NCI-H128 (cell line): ENCODE measurements around the gene TFF3.
"Not testable (repeated sequence)": the region's sequence is repeated elsewhere in the genome, so short reads cannot be mapped to it uniquely, and the experiment has no call there.

Experiments used
- DNase-seq: peaks from one replicate; lab custom pipeline; 2025; ENCODE audit not compliant: unreplicated experiment; lab: John Stamatoyannopoulos, UW

The TFF3 gene

DNA sequence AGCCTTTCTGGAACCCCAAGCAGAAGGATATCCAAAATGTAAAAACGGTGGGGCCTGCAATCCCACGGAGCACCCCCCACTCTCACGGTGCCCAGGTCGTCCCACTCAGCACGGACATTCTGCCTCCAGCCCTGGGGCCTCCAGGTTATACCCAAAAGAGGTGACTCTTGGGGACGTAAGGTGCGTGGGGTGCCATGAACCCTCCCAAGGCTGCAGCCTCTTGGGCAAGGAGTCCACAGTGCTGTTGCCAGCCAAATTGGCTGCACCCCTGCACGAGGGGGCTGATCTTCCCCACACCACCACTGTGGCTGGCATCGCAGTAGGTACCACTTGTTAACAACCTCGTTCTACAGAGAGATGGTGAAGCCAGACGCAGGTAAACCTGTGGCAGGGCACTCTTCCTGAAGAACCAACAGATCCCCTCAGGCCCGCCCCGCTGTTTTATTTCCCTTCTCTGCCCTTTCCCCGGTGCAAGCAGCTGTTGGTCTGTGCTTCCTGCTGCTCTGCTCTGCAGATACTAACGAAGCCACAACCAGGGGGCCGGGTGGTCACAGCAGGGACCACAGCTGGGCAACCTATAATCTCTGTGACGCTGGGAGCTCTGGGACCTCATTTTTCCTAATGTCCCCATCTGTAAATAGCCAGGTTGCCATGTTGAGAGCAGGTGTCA lies 8.7 kb downstream of the TFF3 start:
- no peak for DNase-seq

DNA sequence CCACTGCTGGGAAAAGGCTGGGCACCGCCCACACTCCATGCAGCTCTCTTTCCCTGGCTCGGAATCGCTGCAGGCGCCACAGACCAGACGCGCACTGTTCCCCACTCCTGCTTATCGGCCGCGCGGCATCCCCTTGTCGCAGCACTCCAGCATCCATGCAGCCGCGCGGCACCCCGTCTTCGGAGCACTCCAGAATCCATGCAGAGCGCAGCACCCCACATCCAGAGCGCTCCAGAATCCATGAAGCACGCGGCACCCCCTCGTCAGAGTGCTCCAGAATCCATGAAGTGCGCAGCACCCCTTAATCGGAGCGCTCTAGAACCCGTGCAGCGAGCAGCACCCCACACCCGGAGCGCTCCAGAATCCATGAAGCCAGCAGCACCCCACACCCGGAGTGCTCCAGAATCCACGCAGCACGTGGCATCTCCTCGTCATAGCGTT lies 9.5 kb downstream of the TFF3 start:
- no peak for DNase-seq

DNA sequence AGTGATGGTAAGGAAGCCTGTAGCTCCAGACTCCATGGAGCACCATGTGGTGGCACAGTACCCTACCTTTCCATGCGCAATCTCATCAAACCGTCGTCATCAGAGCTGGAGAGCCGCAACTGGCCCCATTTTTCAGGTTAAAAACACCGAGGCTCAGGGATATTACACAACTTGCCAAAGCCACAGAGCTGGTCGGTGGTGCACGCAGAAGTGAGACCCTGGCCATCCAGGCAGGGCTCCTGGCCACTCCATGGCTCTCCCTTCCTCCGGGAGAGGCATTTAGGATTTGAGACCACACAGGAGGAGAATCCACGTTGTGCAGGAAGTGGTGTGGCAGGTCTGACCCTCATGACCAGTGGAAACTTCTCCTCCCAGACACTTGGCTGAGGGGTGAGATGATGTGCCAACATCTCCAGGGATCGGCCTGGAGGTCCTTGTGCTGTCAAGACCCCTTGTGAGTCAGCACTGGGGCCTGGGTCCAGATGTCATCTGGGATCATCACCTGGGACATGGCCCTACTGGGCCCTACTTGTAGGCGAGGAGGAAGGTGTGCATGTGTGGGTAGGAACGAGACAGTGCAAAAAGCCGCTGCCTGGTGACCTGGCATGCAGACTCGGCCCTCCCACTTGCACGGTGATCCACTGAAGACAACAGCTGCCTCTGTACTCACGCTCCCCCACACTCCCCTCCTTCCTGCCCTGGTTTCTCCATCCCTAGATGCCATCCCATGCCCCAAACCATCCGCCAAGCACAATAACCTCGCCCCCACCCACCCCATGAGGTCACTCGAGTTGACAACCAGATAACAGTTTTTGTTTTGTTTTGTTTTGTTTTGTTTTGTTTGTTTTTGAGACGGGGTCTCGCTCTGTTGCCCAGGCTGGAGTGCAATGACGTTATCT lies 10.4 kb downstream of the TFF3 start:
- no peak for DNase-seq

DNA sequence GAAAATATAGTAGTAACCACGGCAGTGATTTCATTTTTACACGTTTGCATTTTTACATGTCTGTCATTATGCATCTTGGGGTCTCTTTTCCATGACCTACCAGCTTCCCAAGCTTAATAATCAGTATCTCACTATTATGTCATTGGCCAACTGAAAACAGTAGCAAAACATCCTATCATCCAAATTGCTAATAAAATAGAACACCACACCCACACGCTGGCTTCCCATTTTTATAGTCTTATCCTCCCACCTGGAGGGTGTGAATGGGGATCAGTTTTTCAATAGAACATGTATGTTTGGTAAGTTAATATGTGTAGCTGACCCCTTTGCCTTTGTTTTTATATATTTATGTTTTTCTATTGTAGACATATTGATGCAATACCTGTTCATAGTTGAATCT lies 11.8 kb downstream of the TFF3 start:
- no peak for DNase-seq

DNA sequence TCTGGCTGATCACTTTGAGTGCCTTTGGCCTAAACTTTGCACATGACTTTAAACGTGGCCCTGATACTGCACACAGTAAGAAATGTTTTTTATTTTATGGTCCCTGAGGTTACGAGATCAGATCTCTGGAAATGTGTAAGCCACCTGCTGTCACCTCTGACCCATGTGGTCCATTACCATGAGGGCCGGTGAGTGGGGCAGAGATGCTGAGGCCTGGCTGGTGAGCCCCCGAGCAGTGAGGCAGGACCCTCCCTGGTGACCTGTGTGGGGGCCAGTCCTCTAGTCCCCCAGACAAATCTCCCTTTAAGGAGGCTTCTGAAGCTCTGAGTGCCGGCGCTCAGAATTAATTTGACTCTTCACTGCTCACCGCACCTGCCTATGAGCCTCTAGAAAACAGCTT lies 12.4 kb downstream of the TFF3 start:
- DNase-seq = no peak

DNA sequence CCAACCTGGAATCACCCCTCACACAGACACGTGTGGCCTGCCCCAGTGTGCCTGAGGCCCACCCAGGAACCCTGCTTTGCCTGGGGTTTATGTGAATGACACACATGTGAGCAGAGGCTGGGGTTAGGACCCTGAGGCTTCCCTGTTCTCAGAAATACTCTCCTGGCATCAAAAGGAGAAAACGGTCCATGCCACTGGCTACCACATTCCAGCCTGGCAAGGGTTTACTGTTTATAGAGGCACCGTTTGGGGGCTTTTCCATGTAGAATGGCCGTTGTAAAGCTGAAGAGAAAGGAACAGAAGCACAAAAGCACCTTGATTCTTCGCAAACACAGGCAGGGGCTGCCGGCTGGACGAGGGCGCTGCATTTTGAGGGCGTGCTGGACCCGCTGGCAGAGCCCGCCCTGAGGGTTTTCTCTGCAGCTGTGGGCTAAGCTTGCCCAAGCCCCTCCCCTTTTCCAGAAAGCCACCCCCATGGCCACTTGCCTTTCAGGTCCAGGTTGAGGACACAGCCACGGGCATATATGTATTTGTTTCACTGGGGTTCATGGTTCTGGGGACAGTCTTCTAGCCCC lies 13.0 kb downstream of the TFF3 start:
- no peak for DNase-seq

DNA sequence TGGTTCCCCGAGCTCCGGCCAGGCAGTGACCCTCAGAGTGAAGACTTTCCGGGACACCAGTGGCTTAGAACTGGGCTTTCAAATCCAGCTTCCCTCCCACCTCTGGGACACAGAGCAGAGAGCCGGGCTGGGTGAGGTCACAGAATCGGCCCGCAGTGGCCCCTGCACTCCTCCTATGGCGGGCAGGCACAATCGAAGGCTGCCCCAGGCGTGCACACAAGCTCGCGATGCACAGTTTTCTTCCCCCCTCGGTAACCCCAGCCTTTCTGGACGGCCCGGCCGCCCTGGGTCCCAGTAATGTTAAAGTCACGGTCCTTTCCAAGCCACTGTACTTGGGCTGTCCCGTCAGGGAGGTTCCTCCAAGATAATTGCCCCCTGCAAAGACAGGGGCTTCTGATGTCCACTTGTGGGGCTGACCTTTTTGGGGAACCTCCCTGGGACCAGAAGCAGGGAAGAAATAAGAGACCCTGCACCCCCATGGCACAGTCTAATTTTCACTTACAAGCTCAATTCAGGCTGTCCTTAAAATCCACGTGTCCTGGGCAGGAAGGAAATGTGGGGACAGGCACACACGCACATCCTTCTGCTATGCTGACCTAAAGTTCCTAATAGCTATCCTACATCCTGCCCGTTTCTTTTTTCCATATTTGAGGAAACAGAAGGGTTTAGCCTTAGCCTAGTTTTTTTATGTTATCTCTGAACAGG lies 13.7 kb downstream of the TFF3 start:
- no peak for DNase-seq

DNA sequence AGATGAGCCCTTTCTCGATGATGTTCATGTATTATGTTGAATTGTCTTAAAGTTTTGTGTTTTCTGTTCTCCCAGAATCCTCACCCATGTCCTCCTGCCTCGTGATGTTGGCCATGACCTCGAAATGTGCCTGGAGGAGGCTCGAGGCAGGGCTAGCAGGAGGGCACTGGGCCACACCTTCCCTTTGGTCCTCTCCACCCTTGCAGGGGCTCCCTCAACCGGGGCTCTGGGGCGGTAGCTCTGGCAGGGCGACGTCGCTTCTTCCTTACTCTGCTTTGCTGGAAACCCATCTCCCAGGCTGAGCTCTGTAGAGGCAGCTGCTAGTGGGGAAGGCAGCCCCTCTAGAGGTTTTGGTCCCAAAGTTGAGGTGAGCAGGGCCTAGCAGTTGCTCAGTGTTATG lies 14.3 kb downstream of the TFF3 start:
- no peak for DNase-seq

DNA sequence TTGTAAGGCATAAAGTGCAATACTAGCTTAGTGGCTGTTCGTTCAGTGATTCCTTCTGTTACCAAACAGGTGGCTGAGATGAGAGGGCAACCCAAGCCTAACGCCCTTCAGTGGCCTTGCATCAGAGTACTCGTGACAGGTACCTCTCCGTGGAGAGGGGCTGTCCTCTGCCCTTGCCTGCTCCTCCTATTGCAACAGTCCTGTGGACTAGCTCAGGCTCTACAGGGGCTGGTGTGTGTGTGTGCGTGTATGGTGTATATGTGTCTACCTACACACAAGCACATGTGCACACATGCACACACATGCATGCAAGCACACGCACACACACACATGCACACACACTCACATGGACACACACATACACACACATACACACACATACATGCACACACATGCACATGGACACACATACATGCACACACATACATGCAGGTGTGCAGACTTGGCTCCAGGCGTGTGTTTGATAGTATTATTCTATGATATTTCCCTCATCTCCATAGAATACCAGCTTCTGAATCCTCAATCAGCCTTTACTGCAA lies 15.1 kb downstream of the TFF3 start:
- no peak for DNase-seq

DNA sequence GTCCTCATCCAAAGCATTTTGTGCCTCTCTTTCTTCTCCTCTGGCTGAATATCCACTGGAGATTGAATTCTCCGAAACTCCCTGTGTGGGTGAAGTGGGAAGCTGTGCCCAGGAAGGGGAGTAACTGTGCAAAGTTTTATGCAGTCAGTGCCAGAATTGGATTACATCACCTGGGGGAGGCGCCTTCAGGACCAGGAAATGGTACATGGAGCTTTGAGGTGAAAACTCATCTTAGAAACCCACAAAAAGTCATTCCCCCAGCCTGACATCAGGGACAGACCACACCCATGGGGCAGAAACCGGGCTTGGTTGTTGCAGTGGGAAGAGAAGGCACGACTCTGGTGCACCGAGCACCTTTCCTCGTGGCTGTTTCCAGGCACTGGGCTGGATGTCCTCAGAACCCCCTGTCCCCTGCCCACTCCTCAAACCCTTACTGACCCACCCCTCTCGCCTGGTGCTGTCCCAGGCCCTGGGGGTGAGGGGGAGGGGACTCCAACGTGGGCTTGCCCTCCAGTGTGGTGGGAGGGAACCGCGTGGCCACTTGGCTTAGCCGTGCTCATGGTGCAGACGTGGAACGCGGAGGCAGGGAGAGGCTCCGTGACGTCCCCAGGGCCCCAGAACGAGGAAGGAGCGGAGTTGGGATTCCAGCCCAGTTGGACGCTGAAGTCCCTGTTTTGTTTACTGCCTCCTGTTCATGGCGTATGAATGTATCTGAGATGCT lies 15.7 kb downstream of the TFF3 start:
- no peak for DNase-seq

DNA sequence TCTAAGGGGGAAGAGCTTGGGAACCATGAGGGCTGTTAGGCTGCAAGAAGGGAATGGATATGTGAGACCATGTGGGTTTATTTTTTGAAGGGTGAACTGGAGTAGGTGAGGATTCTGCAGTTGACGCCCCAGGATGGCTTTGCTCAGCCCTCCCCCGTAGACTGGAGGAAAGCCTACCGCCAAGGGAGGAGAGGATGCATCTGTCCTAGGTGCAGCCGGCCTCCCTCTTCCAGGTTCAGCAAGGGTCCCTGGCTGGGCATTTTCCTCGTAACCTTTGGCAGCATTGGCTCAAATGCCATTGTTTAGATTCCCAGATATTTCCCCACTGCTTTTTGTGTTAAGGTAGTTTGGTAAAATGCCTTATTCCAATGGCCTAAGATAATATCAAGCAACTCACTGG lies 16.6 kb downstream of the TFF3 start:
- no peak for DNase-seq

DNA sequence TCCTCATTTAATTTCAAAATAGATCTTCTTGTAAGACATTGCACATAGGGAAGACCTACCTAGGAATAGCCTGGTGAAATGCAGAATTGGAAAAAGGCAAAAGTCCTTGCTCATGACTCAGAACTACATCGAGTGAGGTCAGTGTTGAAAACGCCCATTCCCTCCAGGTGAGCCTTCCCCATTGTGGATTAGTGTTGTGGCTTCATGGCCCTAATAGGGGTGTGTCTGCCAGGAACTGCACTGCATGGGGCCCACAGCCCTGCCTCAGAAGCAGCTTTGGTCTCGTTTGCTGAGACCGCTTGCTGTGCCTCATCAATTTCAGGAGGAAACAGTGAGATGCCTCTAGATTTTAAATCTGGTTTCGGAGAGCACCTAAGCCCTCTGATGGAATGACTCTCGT lies 17.0 kb downstream of the TFF3 start:
- no peak for DNase-seq

DNA sequence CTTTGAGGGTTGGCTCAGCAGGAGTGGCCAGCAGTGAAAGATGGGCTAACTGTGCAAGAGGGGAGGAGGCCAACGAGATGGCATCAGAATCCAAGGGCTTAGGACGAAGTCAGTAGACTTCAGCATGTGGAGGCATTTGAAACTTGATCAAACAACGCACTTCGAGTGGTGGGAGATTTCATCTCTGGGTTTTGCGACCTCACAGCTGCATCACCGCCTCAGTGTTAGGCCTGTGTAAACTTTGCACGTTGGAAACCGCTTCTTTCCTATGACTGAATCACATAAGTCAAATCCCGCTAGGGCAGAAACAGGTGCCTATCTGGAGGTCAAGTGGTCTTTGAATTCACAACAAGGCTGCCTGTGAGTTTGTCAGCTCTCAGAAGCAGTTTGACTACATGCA lies 17.8 kb downstream of the TFF3 start:
- DNase-seq = no peak

DNA sequence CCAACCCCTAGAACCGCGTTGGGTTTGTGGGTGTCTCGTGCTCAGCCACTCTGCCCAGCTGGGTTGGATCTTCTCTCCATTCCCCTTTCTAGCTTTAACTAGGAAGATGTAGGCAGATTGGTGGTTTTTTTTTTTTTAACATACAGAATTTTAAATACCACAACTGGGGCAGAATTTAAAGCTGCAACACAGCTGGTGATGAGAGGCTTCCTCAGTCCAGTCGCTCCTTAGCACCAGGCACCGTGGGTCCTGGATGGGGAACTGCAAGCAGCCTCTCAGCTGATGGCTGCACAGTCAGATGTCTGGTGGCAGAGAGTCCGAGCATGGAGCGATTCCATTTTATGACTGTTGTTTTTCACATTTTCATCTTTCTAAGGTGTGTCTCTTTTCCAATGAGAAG lies 18.7 kb downstream of the TFF3 start:
- no peak for DNase-seq

DNA sequence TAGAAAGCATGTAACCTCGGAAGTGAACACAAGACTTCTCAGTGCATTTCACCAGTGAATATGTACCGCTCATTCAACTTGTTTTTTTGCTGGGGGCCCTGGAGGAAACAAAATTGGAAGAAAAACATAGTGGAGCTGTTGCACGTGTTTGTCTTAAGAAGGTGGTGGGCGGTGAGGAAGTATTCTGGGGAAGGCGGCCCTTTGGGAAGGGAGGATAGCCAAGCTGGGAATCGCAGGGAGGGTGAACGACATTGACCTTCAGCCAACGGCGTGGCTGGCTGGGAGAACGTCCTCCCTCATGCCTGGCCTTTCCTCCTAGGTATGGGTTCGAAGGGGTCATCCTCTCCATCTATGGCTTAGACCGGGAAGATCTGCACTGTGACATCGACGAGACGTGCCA lies 19.4 kb downstream of the TFF3 start:
- DNase-seq = no peak

DNA sequence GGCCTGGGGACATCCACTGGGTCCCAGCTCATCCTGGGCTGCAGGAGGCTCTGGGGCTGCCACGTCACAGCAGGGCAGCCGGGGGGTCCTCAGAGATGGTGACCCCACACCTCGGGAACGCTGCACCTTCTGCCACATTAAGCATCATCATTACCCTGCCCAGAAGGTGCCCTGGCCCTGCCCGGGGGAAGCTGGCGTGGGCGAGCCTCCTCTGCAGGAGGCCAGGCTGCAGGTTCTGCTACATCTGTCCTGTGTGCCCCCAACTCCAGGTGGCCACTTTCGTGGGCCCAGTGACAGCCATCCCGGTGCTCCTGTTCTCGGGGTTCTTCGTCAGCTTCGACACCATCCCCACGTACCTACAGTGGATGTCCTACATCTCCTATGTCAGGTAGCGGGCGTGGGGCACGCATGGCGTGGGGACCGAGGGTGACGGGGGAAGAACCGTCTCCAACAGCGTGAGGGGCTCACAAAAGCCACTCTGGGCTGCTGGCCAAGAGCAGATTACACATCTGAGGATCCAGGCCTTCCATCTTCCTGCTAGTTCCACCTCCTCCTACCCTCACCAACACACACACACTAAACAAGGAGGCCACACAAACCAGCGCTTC lies 20.8 kb downstream of the TFF3 start:
- DNase-seq = no peak

DNA sequence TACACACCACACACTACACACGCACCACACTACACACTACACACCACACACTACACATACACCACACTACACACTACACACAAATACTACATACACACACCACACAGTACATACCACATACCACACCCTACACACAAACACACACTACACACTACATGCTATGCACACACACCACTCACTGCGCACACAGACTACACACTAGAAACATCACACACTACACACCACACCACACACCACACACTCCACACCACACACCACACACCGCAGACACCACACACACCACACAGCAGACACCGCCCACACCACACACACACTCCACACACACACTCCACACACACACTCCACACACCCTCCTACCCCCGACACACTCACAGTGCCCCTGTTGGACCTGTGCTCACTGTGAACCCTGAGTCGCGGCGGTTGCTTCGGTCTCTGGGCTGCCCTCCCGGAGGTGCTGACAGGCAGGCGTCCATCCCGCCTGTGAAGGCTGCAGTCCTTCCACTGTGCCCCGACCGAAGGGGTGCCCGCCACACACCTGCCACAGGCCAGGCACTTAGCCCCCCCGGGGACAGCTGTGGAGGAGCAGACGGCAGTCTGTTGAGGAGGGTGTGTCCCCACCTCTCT lies 21.4 kb downstream of the TFF3 start:
- DNase-seq = no peak

DNA sequence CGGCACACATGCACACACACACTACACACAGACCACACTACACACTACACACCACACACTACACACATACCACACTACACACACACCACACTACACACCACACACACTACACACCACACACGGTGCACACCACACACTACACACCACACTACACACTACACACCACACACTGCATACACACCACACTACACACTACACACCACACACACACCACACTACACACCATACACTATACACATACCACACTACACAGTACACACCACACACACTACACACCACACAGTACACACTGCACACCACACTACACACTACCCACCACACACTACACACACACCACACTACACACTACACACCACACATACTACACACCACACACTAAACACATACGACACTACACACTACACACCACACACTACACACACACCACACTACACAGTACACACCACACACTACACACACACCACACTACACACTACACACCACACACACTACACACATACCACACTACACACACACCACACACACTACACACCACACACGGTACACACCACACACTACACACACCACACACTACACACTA lies 22.6 kb downstream of the TFF3 start:
- DNase-seq = not testable (repeated sequence)

DNA sequence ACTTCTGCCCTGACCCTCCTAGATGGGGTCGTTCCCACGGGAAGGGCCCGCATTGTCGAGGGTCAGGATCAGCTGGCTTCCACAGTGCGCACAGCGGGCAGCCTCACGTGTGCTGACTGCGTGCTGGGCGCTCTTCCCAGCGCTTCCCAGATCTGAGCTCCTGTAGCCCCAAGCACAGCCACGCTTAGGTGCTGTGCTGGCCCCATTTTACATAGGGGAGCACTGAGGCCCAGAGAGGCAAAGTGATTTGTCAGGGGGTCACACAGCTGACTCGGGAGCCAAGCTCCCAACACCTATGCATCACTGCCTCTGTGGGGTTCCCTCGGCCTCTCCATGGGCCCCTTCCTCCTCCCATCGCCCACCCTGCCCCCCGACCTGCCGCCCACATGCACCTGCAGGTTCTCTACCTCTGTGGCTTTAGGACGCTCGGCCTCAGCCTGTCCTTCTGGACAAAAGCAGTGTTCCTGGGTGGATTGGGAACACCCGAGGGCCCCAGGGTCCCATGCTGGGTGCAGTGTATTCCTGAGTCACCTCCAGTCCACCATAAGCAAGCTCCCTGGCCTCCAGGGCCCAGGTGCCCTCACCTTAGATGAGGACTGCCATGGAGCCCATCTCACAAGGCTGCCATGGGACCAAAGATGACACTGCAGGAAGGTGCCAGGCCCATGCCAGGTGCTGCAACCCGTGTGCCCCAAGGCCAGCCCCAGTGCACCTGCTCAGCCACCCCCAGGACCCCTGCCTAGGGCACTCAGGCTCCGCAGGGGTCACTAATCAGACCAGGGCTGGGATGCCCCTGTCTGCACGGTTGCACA lies 23.3 kb downstream of the TFF3 start:
- DNase-seq = no peak
